ENCODE data around the gene MPP3.

Gene MPP3

GRCh38 chr17:43818966-43819365 lies 14.0 kb downstream of the MPP3 start:
- Histone ChIP-seq H3K9me3 (no peaks in the 10 kb centered on the region), H3K36me3 (no peaks in the 10 kb centered on the region), H3K27ac (no peak overlapping the region), H3K4me1 (ENCODE audit: control insufficient read depth in 1 of 2, insufficient read depth in 1 of 2, low read depth in 1 of 2, low read length in 1 of 2) (no peaks in the 10 kb centered on the region), H3K4me3 (ENCODE audit: low read depth in 1 of 2, low read length in 1 of 2) (no peak overlapping the region), H3K27me3 (no peaks in the 10 kb centered on the region)
- TF ChIP-seq CTCF (IDR thresholded peaks at IDR 0.05), result no peak

- H3K27me3 ChIP-seq, result no peaks in the 10 kb centered on the region
- no peaks in the 10 kb centered on the region for H3K36me3 ChIP-seq
- no peak for TF ChIP-seq CTCF (IDR thresholded peaks at IDR 0.05)
- no peak overlapping the region for H3K4me3 ChIP-seq (ENCODE audit: low read depth in 1 of 2, low read length in 1 of 2)
- H3K9me3 ChIP-seq, result no peaks in the 10 kb centered on the region
- no peak overlapping the region for H3K27ac ChIP-seq
- no peaks in the 10 kb centered on the region for H3K4me1 ChIP-seq (ENCODE audit: control insufficient read depth in 1 of 2, insufficient read depth in 1 of 2, low read depth in 1 of 2, low read length in 1 of 2)
Measured at GRCh38 chr17:43817826-43818225, 15.1 kb downstream of the MPP3 start.

GRCh38 chr17:43816336-43817320 lies 16.3 kb downstream of the MPP3 start:
- H3K4me1 ChIP-seq (ENCODE audit: control insufficient read depth in 1 of 2, insufficient read depth in 1 of 2, low read depth in 1 of 2, low read length in 1 of 2), result no peaks in the 10 kb centered on the region
- H3K9me3 ChIP-seq, result no peaks in the 10 kb centered on the region
- H3K27me3 ChIP-seq, result no peaks in the 10 kb centered on the region
- no peak for TF ChIP-seq CTCF (IDR thresholded peaks at IDR 0.05)
- H3K27ac ChIP-seq, result no peak overlapping the region
- no peak overlapping the region for H3K4me3 ChIP-seq (ENCODE audit: low read depth in 1 of 2, low read length in 1 of 2)
- H3K36me3 ChIP-seq, result no peaks in the 10 kb centered on the region

- Histone ChIP-seq H3K27ac (no peak overlapping the region), H3K36me3 (no peaks in the 10 kb centered on the region), H3K27me3 (no peaks in the 10 kb centered on the region), H3K4me1 (ENCODE audit: control insufficient read depth in 1 of 2, insufficient read depth in 1 of 2, low read depth in 1 of 2, low read length in 1 of 2) (no peaks in the 10 kb centered on the region), H3K4me3 (ENCODE audit: low read depth in 1 of 2, low read length in 1 of 2) (no peak overlapping the region), H3K9me3 (no peaks in the 10 kb centered on the region)
- no peak for TF ChIP-seq CTCF (IDR thresholded peaks at IDR 0.05)
Measured at GRCh38 chr17:43814714-43815113, 18.2 kb downstream of the MPP3 start.

- no peaks in the 10 kb centered on the region for H3K4me1 ChIP-seq (ENCODE audit: control insufficient read depth in 1 of 2, insufficient read depth in 1 of 2, low read depth in 1 of 2, low read length in 1 of 2)
- no peak for TF ChIP-seq CTCF (IDR thresholded peaks at IDR 0.05)
- no peak overlapping the region for H3K27ac ChIP-seq
Measured at GRCh38 chr17:43814026-43814425, 18.9 kb downstream of the MPP3 start.

More at GRCh38 chr17:43814026-43814425, 18.9 kb downstream of the MPP3 start:
- no peak overlapping the region for H3K4me3 ChIP-seq (ENCODE audit: low read depth in 1 of 2, low read length in 1 of 2)
- H3K36me3 ChIP-seq, result no peaks in the 10 kb centered on the region
- no peaks in the 10 kb centered on the region for H3K27me3 ChIP-seq
- H3K9me3 ChIP-seq, result no peaks in the 10 kb centered on the region
